HEK293 (cell line): Measurements from ENCODE around the gene PTCD1.
A peak's percentile ranks its signal among the peaks of the same experiment; 100 is the strongest.

Source experiments
- BCL11A ChIP-seq: fragments of 450-650 bp; formaldehyde crosslinking; IDR thresholded peaks from 2 replicates; pipeline ENCODE4 v1.5.1; 2016; ENCODE audit warnings: low read depth, missing biosample characterization, missing genetic modification characterization
- BCL11B ChIP-seq: fragments of 450-650 bp; formaldehyde crosslinking; IDR thresholded peaks from 2 replicates; pipeline ENCODE4 v1.5.1; 2016; ENCODE audit warnings: low read depth, missing biosample characterization, missing genetic modification characterization
- CTCF ChIP-seq: fragments of 450-650 bp; formaldehyde crosslinking; IDR thresholded peaks from 2 replicates; pipeline ENCODE4 v1.5.1; 2016; ENCODE audit warnings: missing biosample characterization, missing genetic modification characterization
- HIC1 ChIP-seq: fragments of 450-650 bp; formaldehyde crosslinking; IDR thresholded peaks from 2 replicates; pipeline ENCODE4 v1.5.1; 2016; ENCODE audit warnings: missing biosample characterization, missing genetic modification characterization
- HOXC10 ChIP-seq: sonication (generic); formaldehyde crosslinking; IDR thresholded peaks from 2 replicates; pipeline ENCODE4 v1.8.1; 2023; ENCODE audit warnings: mild to moderate bottlenecking, missing genetic modification reagents
- HOXD13 ChIP-seq: sonication (generic); formaldehyde crosslinking; IDR thresholded peaks from 2 replicates; pipeline ENCODE4 v1.8.0; 2022; ENCODE audit warnings: missing genetic modification reagents, borderline replicate concordance
- IKZF3 ChIP-seq: fragments of 450-650 bp; IDR thresholded peaks from 2 replicates; pipeline ENCODE4 v1.5.0; 2018; ENCODE audit warnings: missing biosample characterization, mild to moderate bottlenecking, missing genetic modification characterization, moderate library complexity
- KLF10 ChIP-seq: fragments of 450-650 bp; IDR thresholded peaks from 2 replicates; pipeline ENCODE4 v1.5.1; 2018; ENCODE audit warnings: missing biosample characterization, mild to moderate bottlenecking, missing genetic modification characterization
- SP2 ChIP-seq: fragments of 450-650 bp; formaldehyde crosslinking; IDR thresholded peaks from 2 replicates; pipeline ENCODE4 v1.5.1; 2016; ENCODE audit warnings: missing biosample characterization, missing genetic modification characterization
- YY1 ChIP-seq: fragments of 450-650 bp; formaldehyde crosslinking; IDR thresholded peaks from 2 replicates; pipeline ENCODE4 v1.5.1; 2018; ENCODE audit warnings: missing biosample characterization, missing genetic modification characterization
- ZBTB17 ChIP-seq: fragments of 450-650 bp; formaldehyde crosslinking; IDR thresholded peaks from 2 replicates; pipeline ENCODE4 v1.5.1; 2016; ENCODE audit warnings: missing biosample characterization, missing genetic modification characterization
- ZBTB44 ChIP-seq: fragments of 450-650 bp; IDR thresholded peaks from 2 replicates; pipeline ENCODE4 v1.5.1; 2018; ENCODE audit warnings: missing biosample characterization, mild to moderate bottlenecking, missing genetic modification characterization
- ZBTB8A ChIP-seq: fragments of 450-650 bp; formaldehyde crosslinking; IDR thresholded peaks from 2 replicates; pipeline ENCODE4 v1.5.1; 2016; ENCODE audit warnings: missing biosample characterization, missing genetic modification characterization
- ZEB2 ChIP-seq: fragments of 450-650 bp; formaldehyde crosslinking; IDR thresholded peaks from 2 replicates; pipeline ENCODE4 v1.5.1; 2016; ENCODE audit warnings: missing biosample characterization, missing genetic modification characterization
- ZNF184 ChIP-seq: fragments of 450-650 bp; IDR thresholded peaks from 2 replicates; pipeline ENCODE4 v1.5.1; 2018; ENCODE audit warnings: missing biosample characterization, mild to moderate bottlenecking, missing genetic modification characterization
- ZNF24 ChIP-seq: fragments of 450-650 bp; formaldehyde crosslinking; IDR thresholded peaks from 2 replicates; pipeline ENCODE4 v1.5.1; 2016; ENCODE audit warnings: missing biosample characterization, missing genetic modification characterization
- ZNF324 ChIP-seq: fragments of 450-650 bp; formaldehyde crosslinking; IDR thresholded peaks from 2 replicates; pipeline ENCODE4 v1.5.1; 2016; ENCODE audit warnings: missing biosample characterization, missing genetic modification characterization
- ZNF473 ChIP-seq: fragments of 450-650 bp; formaldehyde crosslinking; IDR thresholded peaks from 2 replicates; pipeline ENCODE4 v1.5.1; 2017; ENCODE audit warnings: missing biosample characterization, missing genetic modification characterization
- ZNF530 ChIP-seq: fragments of 450-650 bp; formaldehyde crosslinking; IDR thresholded peaks from 2 replicates; pipeline ENCODE4 v1.5.1; 2016; ENCODE audit warnings: low read depth, missing biosample characterization, missing genetic modification characterization
- ZNF560 ChIP-seq: fragments of 450-650 bp; formaldehyde crosslinking; IDR thresholded peaks from 2 replicates; pipeline ENCODE4 v1.5.1; 2017; ENCODE audit warnings: missing biosample characterization, missing genetic modification characterization, borderline replicate concordance
- ZNF561 ChIP-seq: fragments of 450-650 bp; IDR thresholded peaks from 2 replicates; pipeline ENCODE4 v1.5.1; 2018; ENCODE audit warnings: missing biosample characterization, missing genetic modification characterization, borderline replicate concordance
- ZNF596 ChIP-seq: fragments of 450-650 bp; IDR thresholded peaks from 2 replicates; pipeline ENCODE4 v1.5.0; 2018; ENCODE audit warnings: missing biosample characterization, mild to moderate bottlenecking, missing genetic modification characterization, moderate library complexity
- ZNF610 ChIP-seq: fragments of 450-650 bp; formaldehyde crosslinking; IDR thresholded peaks from 2 replicates; pipeline ENCODE4 v1.5.1; 2016; ENCODE audit warnings: missing biosample characterization, missing genetic modification characterization, borderline replicate concordance
- ZNF677 ChIP-seq: fragments of 450-650 bp; IDR thresholded peaks from 2 replicates; pipeline ENCODE4 v1.5.0; 2018; ENCODE audit warnings: missing biosample characterization, mild to moderate bottlenecking, missing genetic modification characterization, moderate library complexity
- ZNF837 ChIP-seq: fragments of 450-650 bp; formaldehyde crosslinking; IDR thresholded peaks from 2 replicates; pipeline ENCODE4 v1.5.1; 2016; ENCODE audit warnings: missing biosample characterization, missing genetic modification characterization
- TF ChIP-seq, protein P1 (sequence below): fragments of 450-650 bp; formaldehyde crosslinking; optimal IDR thresholded peaks from 2 replicates; pipeline ENCODE3; 2016; ENCODE audit warnings: missing biosample characterization, mild to moderate bottlenecking, missing genetic modification characterization
- TF ChIP-seq, protein P2 (sequence below): fragments of 450-650 bp; formaldehyde crosslinking; IDR thresholded peaks from 2 replicates; pipeline ENCODE4 v1.5.1; 2016; ENCODE audit warnings: missing biosample characterization, missing genetic modification characterization
- TF ChIP-seq, protein P3 (sequence below): fragments of 450-650 bp; formaldehyde crosslinking; IDR thresholded peaks from 2 replicates; pipeline ENCODE4 v1.5.1; 2016; ENCODE audit warnings: missing biosample characterization, missing genetic modification characterization

Gene PTCD1

GRCh38 chr7:99438573-99439480, at the start of gene PTCD1, which contains the start of gene CPSF4 (continued):
- TF ChIP-seq ZBTB44: peak; percentile 77
- 0 out of 2 replicates have a peak, but pooled peaks have one; percentile 13 for TF ChIP-seq CTCF (tag by site-specific recombination)
- TF ChIP-seq KLF10 (tag by site-specific recombination): peak; percentile 73; the same call in 1 of the 2 replicates
- TF ChIP-seq ZBTB17: peak; percentile 99
- peak; percentile 62 for TF ChIP-seq YY1 (tag by site-specific recombination)
- TF ChIP-seq ZNF596 (tag by site-specific recombination): peak; percentile 36; the same call in 1 of the 2 replicates
- TF ChIP-seq ZBTB8A (tag by site-specific recombination): peak; percentile 75; the same call in 1 of the 2 replicates
- TF ChIP-seq ZNF324 (tag by site-specific recombination): peak; percentile 75; the same call in 1 of the 2 replicates
- TF ChIP-seq ZNF610 (tag by site-specific recombination): 0 out of 2 replicates have a peak, but pooled peaks have one; percentile 30
- no peak for TF ChIP-seq ZNF473 (tag by site-specific recombination)
- TF ChIP-seq ZNF561 (tag by site-specific recombination): peak; percentile 85
- TF ChIP-seq, protein P1, sequence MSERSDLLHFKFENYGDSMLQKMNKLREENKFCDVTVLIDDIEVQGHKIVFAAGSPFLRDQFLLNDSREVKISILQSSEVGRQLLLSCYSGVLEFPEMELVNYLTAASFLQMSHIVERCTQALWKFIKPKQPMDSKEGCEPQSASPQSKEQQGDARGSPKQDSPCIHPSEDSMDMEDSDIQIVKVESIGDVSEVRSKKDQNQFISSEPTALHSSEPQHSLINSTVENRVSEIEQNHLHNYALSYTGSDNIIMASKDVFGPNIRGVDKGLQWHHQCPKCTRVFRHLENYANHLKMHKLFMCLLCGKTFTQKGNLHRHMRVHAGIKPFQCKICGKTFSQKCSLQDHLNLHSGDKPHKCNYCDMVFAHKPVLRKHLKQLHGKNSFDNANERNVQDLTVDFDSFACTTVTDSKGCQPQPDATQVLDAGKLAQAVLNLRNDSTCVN: peak; percentile 90
- TF ChIP-seq HOXC10 (CRISPR knock-in tag): 0 out of 2 replicates have a peak, but pooled peaks have one; percentile 76
- TF ChIP-seq HOXD13 (CRISPR knock-in tag): no peak
- TF ChIP-seq BCL11A (tag by site-specific recombination): no peak
- no peak for TF ChIP-seq HIC1 (tag by site-specific recombination)
- TF ChIP-seq IKZF3 (tag by site-specific recombination): peak; percentile 64
- TF ChIP-seq ZNF184 (tag by site-specific recombination): 0 out of 2 replicates have a peak, but pooled peaks have one; percentile 48
- no peak for TF ChIP-seq ZNF837
- TF ChIP-seq ZNF530 (tag by site-specific recombination): no peak
- TF ChIP-seq SP2 (tag by site-specific recombination): peak; percentile 86
- TF ChIP-seq ZNF24: peak; percentile 17; the same call in 1 of the 2 replicates
- TF ChIP-seq, protein P2, sequence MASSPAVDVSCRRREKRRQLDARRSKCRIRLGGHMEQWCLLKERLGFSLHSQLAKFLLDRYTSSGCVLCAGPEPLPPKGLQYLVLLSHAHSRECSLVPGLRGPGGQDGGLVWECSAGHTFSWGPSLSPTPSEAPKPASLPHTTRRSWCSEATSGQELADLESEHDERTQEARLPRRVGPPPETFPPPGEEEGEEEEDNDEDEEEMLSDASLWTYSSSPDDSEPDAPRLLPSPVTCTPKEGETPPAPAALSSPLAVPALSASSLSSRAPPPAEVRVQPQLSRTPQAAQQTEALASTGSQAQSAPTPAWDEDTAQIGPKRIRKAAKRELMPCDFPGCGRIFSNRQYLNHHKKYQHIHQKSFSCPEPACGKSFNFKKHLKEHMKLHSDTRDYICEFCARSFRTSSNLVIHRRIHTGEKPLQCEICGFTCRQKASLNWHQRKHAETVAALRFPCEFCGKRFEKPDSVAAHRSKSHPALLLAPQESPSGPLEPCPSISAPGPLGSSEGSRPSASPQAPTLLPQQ (tag by site-specific recombination): peak; percentile 63; the same call in 1 of the 2 replicates
- TF ChIP-seq, protein P3, sequence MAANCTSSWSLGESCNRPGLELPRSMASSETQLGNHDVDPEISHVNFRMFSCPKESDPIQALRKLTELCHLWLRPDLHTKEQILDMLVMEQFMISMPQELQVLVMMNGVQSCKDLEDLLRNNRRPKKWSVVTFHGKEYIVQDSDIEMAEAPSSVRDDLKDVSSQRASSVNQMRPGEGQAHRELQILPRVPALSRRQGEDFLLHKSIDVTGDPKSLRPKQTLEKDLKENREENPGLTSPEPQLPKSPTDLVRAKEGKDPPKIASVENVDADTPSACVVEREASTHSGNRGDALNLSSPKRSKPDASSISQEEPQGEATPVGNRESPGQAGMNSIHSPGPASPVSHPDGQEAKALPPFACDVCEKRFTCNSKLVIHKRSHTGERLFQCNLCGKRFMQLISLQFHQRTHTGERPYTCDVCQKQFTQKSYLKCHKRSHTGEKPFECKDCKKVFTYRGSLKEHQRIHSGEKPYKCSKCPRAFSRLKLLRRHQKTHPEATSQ: 0 out of 2 replicates have a peak, but pooled peaks have one; percentile 22
- peak; percentile 42; the same call in 1 of the 2 replicates for TF ChIP-seq ZEB2
- 0 out of 2 replicates have a peak, but pooled peaks have one; percentile 25 for TF ChIP-seq ZNF560 (tag by site-specific recombination)
- no peak for TF ChIP-seq BCL11B (tag by site-specific recombination)
- TF ChIP-seq ZNF677 (tag by site-specific recombination): 0 out of 2 replicates have a peak, but pooled peaks have one; percentile 35
